Aorta (tissue), 5 donors: ENCODE measurements around the gene GPC3. TPM values are rescaled to one million over a fixed set of nuclear protein-coding genes. Genes with fewer than 3 reads are reported as not detected.

Experiments used
- ATAC-seq: fragments of 200-7000 bp; cut with Tn5 transposase; one replicate; pipeline ENCODE4 v1.9.1; 2022; ENCODE audit warnings: moderate library complexity; ENCODE audit not compliant: low FRiP score
- DNase-seq, 2 donors: peaks; one replicate each; pipeline ENCODE4 v3.0.0-alpha.2; 2020
- H3K27ac ChIP-seq, 2 donors: one replicate each; pipeline ENCODE4 v1.5.1; 2013; ENCODE audit warnings: low read length in 2 of 2, mild to moderate bottlenecking in 2 of 2, moderate library complexity in 2 of 2, control low read depth in 1 of 2, inconsistent platforms in 1 of 2, low read depth in 1 of 2
- H3K27me3 ChIP-seq, 2 donors: one replicate each; pipeline ENCODE4 v1.6.1; 2013; ENCODE audit warnings: control low read depth in 1 of 2, low read length in 1 of 2, mild to moderate bottlenecking in 1 of 2, moderate library complexity in 1 of 2; ENCODE audit not compliant: insufficient read depth in 2 of 2, control insufficient read depth in 1 of 2
- H3K36me3 ChIP-seq, 2 donors: one replicate each; pipeline ENCODE4 v1.6.1; 2013; ENCODE audit warnings: control low read depth in 1 of 2, low read length in 1 of 2, mild to moderate bottlenecking in 1 of 2; ENCODE audit not compliant: insufficient read depth in 2 of 2, control insufficient read depth in 1 of 2
- H3K4me1 ChIP-seq, 2 donors: one replicate each; pipeline ENCODE4 v1.6.1; 2013; ENCODE audit warnings: low read length in 2 of 2, control low read depth in 1 of 2, mild to moderate bottlenecking in 1 of 2, moderate library complexity in 1 of 2; ENCODE audit not compliant: insufficient read depth in 2 of 2, control insufficient read depth in 1 of 2
- H3K4me3 ChIP-seq, 2 donors: one replicate each; pipeline ENCODE4 v1.5.1; 2013; ENCODE audit warnings: low read length in 2 of 2, control low read depth in 1 of 2, mild to moderate bottlenecking in 1 of 2
- H3K9me3 ChIP-seq: one replicate; pipeline ENCODE4 v1.6.1; 2013; ENCODE audit warnings: mild to moderate bottlenecking, low read length; ENCODE audit not compliant: control insufficient read depth
- WGBS, 2 donors: extraction: QIAGEN DNeasy Blood & Tissue Kit; methylation state at CpG; one replicate each; pipeline ENCODE4 v1.1.7; 2013; 5-methylcytosine and 5-hydroxymethylcytosine counted together
- intact Hi-C, 2 donors: fragments of 100-400 bp; cut with DNase I; formaldehyde crosslinking; loops; one replicate each; pipeline versions ENCODE4 v1.14.2 to v1.15.0; 2022
- polyA plus RNA-seq, 2 donors: library from polyadenylated mRNA; stranded (reverse); fragments of 200-250 nt; gene quantifications; one replicate each; pipeline ENCODE4 v1.2.3, GENCODE V29; 2013
- total RNA-seq, 2 donors: library from RNA; stranded (reverse); fragmentation: NEBNext Ultra II Directional; extraction: Animal tissue kit (Norgen Biotek cat#: 25700); gene quantifications; one replicate each; pipeline ENCODE4 v1.2.1, GENCODE V29; 2021
- donor health status: healthy with polysubstance abuse.
- donor health status: Bipolar disorder and iron deficiency.
- donor health status: DM: no; HTN: no; CAD: no.
- donor health status: DM: no; HTN: no; CAD: no.
- donor health status: DM: yes; HTN: yes; CAD: no.

GPC3 gene
- total and polyA plus RNA-seq, 4 donors, result 1.1 to 13.2 (median 5.0) TPM

- no peak overlapping the region for H3K27ac ChIP-seq
- peaks cover 0 to 2% of the 10 kb centered on the region in 2 donors for H3K4me1 ChIP-seq
- DNase-seq (no peak), ATAC-seq (no peak)
- no peaks in the 10 kb centered on the region for H3K9me3 ChIP-seq
- no peak overlapping the region for H3K4me3 ChIP-seq
- no peaks in the 10 kb centered on the region for H3K36me3 ChIP-seq
- intact Hi-C loops, result no loop called here
- no peaks in the 10 kb centered on the region for H3K27me3 ChIP-seq
- 73 to 85% methylated on average over 3 of the region's 3 CpGs for WGBS, 2 donors
These were observed 391.2 kb downstream of the GPC3 start for GRCh38 chrX:133594156-133594555.

GRCh38 chrX:133593531-133593930, 391.9 kb downstream of the GPC3 start:
- DNase-seq, result no peak
- Histone ChIP-seq H3K4me1 (peaks cover 0 to 2% of the 10 kb centered on the region in 2 donors), H3K27ac (no peak overlapping the region), H3K4me3 (no peak overlapping the region), H3K36me3 (no peaks in the 10 kb centered on the region), H3K27me3 (no peaks in the 10 kb centered on the region), H3K9me3 (no peaks in the 10 kb centered on the region)
- 91 to 96% methylated on average over 5 of the region's 5 CpGs for WGBS, 2 donors
- intact Hi-C loops, result no loop called here
- no peak for ATAC-seq

GRCh38 chrX:133590703-133591505, 394.5 kb downstream of the GPC3 start:
- no peak for DNase-seq
- H3K27me3 ChIP-seq, result no peaks in the 10 kb centered on the region
- no peaks in the 10 kb centered on the region for H3K36me3 ChIP-seq
- no peaks in the 10 kb centered on the region for H3K9me3 ChIP-seq
- no peak overlapping the region for H3K27ac ChIP-seq
- no peak overlapping the region for H3K4me3 ChIP-seq
- WGBS, 2 donors, result 65 to 83% methylated on average over 7 of the region's 7 CpGs
- ATAC-seq, result no peak
- peaks cover 0 to 2% of the 10 kb centered on the region in 2 donors for H3K4me1 ChIP-seq
- intact Hi-C loops, result no loop called here

GRCh38 chrX:133588827-133589226, 396.6 kb downstream of the GPC3 start:
- H3K36me3 ChIP-seq, result no peaks in the 10 kb centered on the region
- intact Hi-C loops, result no loop called here
- H3K27me3 ChIP-seq, result no peaks in the 10 kb centered on the region
- H3K4me1 ChIP-seq, result peaks cover 0 to 2% of the 10 kb centered on the region in 2 donors
- WGBS, 2 donors, result 53 to 93% methylated on average over 1 of the region's 1 CpG
- no peak overlapping the region for H3K4me3 ChIP-seq
- ATAC-seq, result no peak
- DNase-seq, result no peak
- no peak overlapping the region for H3K27ac ChIP-seq
- H3K9me3 ChIP-seq, result no peaks in the 10 kb centered on the region

- Histone ChIP-seq H3K27ac (no peak overlapping the region), H3K27me3 (no peaks in the 10 kb centered on the region), H3K9me3 (no peaks in the 10 kb centered on the region), H3K4me3 (no peak overlapping the region), H3K36me3 (no peaks in the 10 kb centered on the region), H3K4me1 (peaks cover 0 to 2% of the 10 kb centered on the region in 2 donors)
- intact Hi-C loops, result no loop called here
- WGBS, 2 donors, result 57 to 95% methylated on average over 4 of the region's 4 CpGs
- no peak for DNase-seq
- no peak for ATAC-seq
These were observed 397.6 kb downstream of the GPC3 start for GRCh38 chrX:133587818-133588217.

GRCh38 chrX:133587071-133587470, 398.3 kb downstream of the GPC3 start:
- Histone ChIP-seq H3K4me1 (peaks cover 0 to 2% of the 10 kb centered on the region in 2 donors), H3K27me3 (no peaks in the 10 kb centered on the region), H3K9me3 (no peaks in the 10 kb centered on the region), H3K27ac (no peak overlapping the region), H3K36me3 (no peaks in the 10 kb centered on the region), H3K4me3 (no peak overlapping the region)
- intact Hi-C loops, result no loop called here
- 76 to 94% methylated on average over 4 of the region's 4 CpGs for WGBS, 2 donors
- no peak for ATAC-seq
- DNase-seq, result no peak

- ATAC-seq, result no peak
- no peaks in the 10 kb centered on the region for H3K9me3 ChIP-seq
- H3K27ac ChIP-seq, result no peak overlapping the region
- no peak overlapping the region for H3K4me3 ChIP-seq
- H3K36me3 ChIP-seq, result no peaks in the 10 kb centered on the region
- WGBS, 2 donors, result 57 to 82% methylated on average over 4 of the region's 4 CpGs
- peaks cover 0 to 2% of the 10 kb centered on the region in 2 donors for H3K4me1 ChIP-seq
- intact Hi-C loops, result no loop called here
- DNase-seq, result no peak
- no peaks in the 10 kb centered on the region for H3K27me3 ChIP-seq
These were observed 399.0 kb downstream of the GPC3 start for GRCh38 chrX:133586443-133586842.

- H3K27ac ChIP-seq, result no peak overlapping the region
- H3K27me3 ChIP-seq, result no peaks in the 10 kb centered on the region
- DNase-seq (no peak), ATAC-seq (no peak)
- no peaks in the 10 kb centered on the region for H3K9me3 ChIP-seq
- H3K4me3 ChIP-seq, result no peak overlapping the region
- H3K4me1 ChIP-seq, result peaks cover 0 to 1% of the 10 kb centered on the region in 2 donors
- 83 to 96% methylated on average over 2 of the region's 2 CpGs for WGBS, 2 donors
- H3K36me3 ChIP-seq, result no peaks in the 10 kb centered on the region
- intact Hi-C loops, result no loop called here
These were observed 401.6 kb downstream of the GPC3 start for GRCh38 chrX:133583825-133584224.

- ATAC-seq (no peak), DNase-seq (no peak)
- Histone ChIP-seq H3K36me3 (no peaks in the 10 kb centered on the region), H3K4me3 (no peak overlapping the region), H3K9me3 (no peaks in the 10 kb centered on the region), H3K4me1 (peaks cover 0 to 1% of the 10 kb centered on the region in 2 donors), H3K27ac (no peak overlapping the region), H3K27me3 (no peaks in the 10 kb centered on the region)
- intact Hi-C loops, result no loop called here
- 9 to 14% methylated on average over 3 of the region's 3 CpGs for WGBS, 2 donors
These were observed 404.8 kb downstream of the GPC3 start for GRCh38 chrX:133580625-133581024.
